IMR-90 (cell line): Measurements from ENCODE around the gene ATP5F1B. TPM values are rescaled to one million over a fixed set of nuclear protein-coding genes. Genes with fewer than 3 reads are reported as not detected.

Experiments used
- ATAC-seq: fragments of 200-7000 bp; cut with Tn5 transposase; 2 replicates; pipeline ENCODE4 v1.9.1; 2020; ENCODE audit warnings: low read depth, mild to moderate bottlenecking, moderate library complexity
- BruUV-seq: library from RNA; stranded (reverse); fragments of 400-500 nt; replicated peaks from 2 replicates; lab custom pipeline; 2021; lab: Mats Ljungman, UMichigan
- CTCF ChIA-PET: fragments of 300-600 bp; formaldehyde crosslinking; extraction: SDS; loops from one replicate; lab custom pipeline; 2021; ENCODE audit warnings: antibody characterized with exemption; lab: Yijun Ruan, JAX
- POLR2A ChIA-PET: fragments of 300-600 bp; sonication (Branson Sonifier 250); formaldehyde crosslinking; loops from one replicate; lab custom pipeline; 2022; ENCODE audit warnings: antibody characterized with exemption; ENCODE audit not compliant: unreplicated experiment; lab: Charles Lee
- DNase-seq: peaks from one replicate; pipeline ENCODE4 v3.0.0; 2013
- H2AFZ ChIP-seq: replicated peaks from 2 replicates; pipeline ENCODE3; 2013; ENCODE audit warnings: low read length, mild to moderate bottlenecking; ENCODE audit not compliant: poor library complexity
- H2AK5ac ChIP-seq: 2 replicates; pipeline ENCODE4 v1.6.1; 2013; ENCODE audit warnings: low read depth, low read length, inconsistent platforms
- H2AK9ac ChIP-seq: replicated peaks from 2 replicates; pipeline ENCODE3; 2013; ENCODE audit warnings: mild to moderate bottlenecking, low read depth, low read length, moderate library complexity; ENCODE audit not compliant: poor library complexity
- H2BK120ac ChIP-seq: 2 replicates; pipeline ENCODE4 v1.6.1; 2013; ENCODE audit warnings: low read depth, low read length, inconsistent platforms
- H2BK15ac ChIP-seq: 3 replicates; pipeline ENCODE4 v1.6.1; 2013; ENCODE audit warnings: low read depth, low read length, inconsistent platforms
- H2BK20ac ChIP-seq: 2 replicates; pipeline ENCODE4 v1.6.1; 2013; ENCODE audit warnings: low read depth, mild to moderate bottlenecking, inconsistent platforms, low read length, moderate library complexity
- H2BK5ac ChIP-seq: 2 replicates; pipeline ENCODE4 v1.6.1; 2013; ENCODE audit warnings: mild to moderate bottlenecking, low read depth, low read length, inconsistent platforms; ENCODE audit not compliant: poor library complexity, severe bottlenecking
- H3K14ac ChIP-seq: replicated peaks from 2 replicates; pipeline ENCODE4 v1.6.1; 2013; ENCODE audit warnings: low read depth, low read length, inconsistent platforms
- H3K18ac ChIP-seq: 2 replicates; pipeline ENCODE4 v1.6.1; 2013; ENCODE audit warnings: low read depth, low read length, control low read depth
- H3K23ac ChIP-seq: 2 replicates; pipeline ENCODE4 v1.6.1; 2013; ENCODE audit warnings: low read depth, low read length, inconsistent platforms
- H3K27ac ChIP-seq: 2 replicates; pipeline ENCODE4 v1.5.1; 2013; ENCODE audit warnings: mild to moderate bottlenecking, control low read depth, low read length; ENCODE audit not compliant: insufficient read depth
- H3K27me3 ChIP-seq: 2 replicates; pipeline ENCODE4 v1.6.1; 2013; ENCODE audit warnings: low read length; ENCODE audit not compliant: control insufficient read depth, insufficient read depth
- H3K36me3 ChIP-seq: 2 replicates; pipeline ENCODE4 v1.6.1; 2013; ENCODE audit warnings: low read length, mixed read lengths; ENCODE audit not compliant: control insufficient read depth, insufficient read depth
- H3K4ac ChIP-seq: 2 replicates; pipeline ENCODE4 v1.6.1; 2013; ENCODE audit warnings: low read depth, low read length, inconsistent platforms
- H3K4me1 ChIP-seq: 2 replicates; pipeline ENCODE4 v1.6.1; 2013; ENCODE audit warnings: low read length, mixed read lengths; ENCODE audit not compliant: control insufficient read depth, insufficient read depth
- H3K4me2 ChIP-seq: 2 replicates; pipeline ENCODE4 v1.6.1; 2013; ENCODE audit warnings: low read depth, mild to moderate bottlenecking, control low read depth, low read length, moderate library complexity
- H3K4me3 ChIP-seq: 2 replicates; pipeline ENCODE4 v1.5.1; 2013; ENCODE audit warnings: low read depth, mild to moderate bottlenecking, control low read depth, low read length, moderate library complexity; ENCODE audit not compliant: insufficient read depth
- H3K56ac ChIP-seq: 2 replicates; pipeline ENCODE4 v1.6.1; 2013; ENCODE audit warnings: low read length, inconsistent platforms; ENCODE audit not compliant: insufficient read depth; ENCODE audit errors: extremely low read depth
- H3K79me1 ChIP-seq, 2 experiments: 2 replicates each; pipeline ENCODE4 v1.6.1; 2013; ENCODE audit warnings: low read length in 2 of 2, inconsistent platforms in 1 of 2, low read depth in 1 of 2
- H3K9ac ChIP-seq: 2 replicates; pipeline ENCODE4 v1.6.1; 2013; ENCODE audit warnings: low read depth, low read length, control low read depth
- H3K9me1 ChIP-seq: 2 replicates; pipeline ENCODE4 v1.6.1; 2013; ENCODE audit warnings: low read length, inconsistent platforms; ENCODE audit not compliant: insufficient read depth
- H3K9me3 ChIP-seq: 2 replicates; pipeline ENCODE4 v1.6.1; 2013; ENCODE audit warnings: low read length; ENCODE audit not compliant: control insufficient read depth, insufficient read depth
- H4K20me1 ChIP-seq: 2 replicates; pipeline ENCODE4 v1.6.1; 2013; ENCODE audit warnings: low read length, inconsistent platforms; ENCODE audit not compliant: insufficient read depth
- H4K5ac ChIP-seq: 2 replicates; pipeline ENCODE4 v1.6.1; 2013; ENCODE audit warnings: mild to moderate bottlenecking, low read depth, low read length, control low read depth
- H4K8ac ChIP-seq, 2 experiments: 2 replicates each; pipeline ENCODE4 v1.6.1; 2013; ENCODE audit warnings: low read depth in 2 of 2, low read length in 2 of 2, control low read depth in 1 of 2, inconsistent platforms in 1 of 2
- H4K91ac ChIP-seq: 2 replicates; pipeline ENCODE4 v1.6.1; 2013; ENCODE audit warnings: low read depth, low read length, inconsistent platforms; ENCODE audit not compliant: insufficient read depth
- CHD1 ChIP-seq: IDR thresholded peaks from 2 replicates; pipeline ENCODE4 v1.6.1; 2012; ENCODE audit warnings: low read depth, low read length, improper control_type of control experiment
- CTCF ChIP-seq: conservative IDR thresholded peaks from 2 replicates; pipeline ENCODE4 v1.5.1; 2012; ENCODE audit warnings: mild to moderate bottlenecking, low read depth, low read length, improper control_type of control experiment
- MAFK ChIP-seq: IDR thresholded peaks from 2 replicates; pipeline ENCODE4 v1.6.1; 2012; ENCODE audit warnings: low read depth, low read length, improper control_type of control experiment
- MXI1 ChIP-seq: IDR thresholded peaks from 2 replicates; pipeline ENCODE4 v1.6.1; 2012; ENCODE audit warnings: low read depth, mild to moderate bottlenecking, low read length, moderate library complexity, borderline replicate concordance
- NFE2L2 ChIP-seq: fragments of 150-350 bp; IDR thresholded peaks from 2 replicates; pipeline ENCODE4 v1.6.1; 2016; ENCODE audit warnings: low read depth, mild to moderate bottlenecking, low read length
- RAD21 ChIP-seq: IDR thresholded peaks from 2 replicates; pipeline ENCODE4 v1.6.1; 2012; ENCODE audit warnings: low read length, improper control_type of control experiment
- SMC3 ChIP-seq: fragments of 150-350 bp; IDR thresholded peaks from 2 replicates; pipeline ENCODE4 v1.6.1; 2016; ENCODE audit warnings: low read depth, mild to moderate bottlenecking, antibody characterized with exemption, low read length, moderate library complexity
- USF2 ChIP-seq: fragments of 150-350 bp; IDR thresholded peaks from 2 replicates; pipeline ENCODE4 v1.6.1; 2017; ENCODE audit warnings: mild to moderate bottlenecking, antibody characterized with exemption, low read length, low read depth
- WGBS, 2 experiments: methylation state at CpG; one replicate each; pipeline versions ENCODE4 v1.1.5 to v1.1.7; 2013; ENCODE audit warnings: missing lambda C conversion rate in 2 of 2; ENCODE audit not compliant: insufficient read length in 1 of 2; ENCODE audit errors: extremely low coverage in 2 of 2; 5-methylcytosine and 5-hydroxymethylcytosine counted together
- dilution Hi-C: fragments of 300-500 bp; cut with HindIII; formaldehyde crosslinking; loops from one replicate; pipeline ENCODE4 v1.14.3; 2018; ENCODE audit warnings: low sequenced_read_pairs; ENCODE audit not compliant: unreplicated experiment
- in situ Hi-C: fragments of 300-500 bp; cut with MboI; formaldehyde crosslinking; loops from 3 replicates; pipeline ENCODE4 v1.14.3; 2019; ENCODE audit warnings: low sequenced_read_pairs, inconsistent platforms, mixed read lengths
- intact Hi-C: fragments of 100-400 bp; cut with micrococcal nuclease; formaldehyde crosslinking; loops from 2 replicates; pipeline ENCODE4 v1.10.0; 2022
- polyA plus RNA-seq, 3 experiments: library from polyadenylated mRNA; depleted of rRNA; stranded (reverse); fragments of >200 nt; gene quantifications; 2 replicates each; pipeline ENCODE4 v1.2.3, GENCODE V29; 2012; ENCODE audit warnings: low replicate concordance in 1 of 3
- total RNA-seq: library from RNA; depleted of rRNA; stranded (reverse); fragments of >200 nt; gene quantifications from 2 replicates; pipeline ENCODE4 v1.2.3, GENCODE V29; 2012

The ATP5F1B gene
- total and polyA plus RNA-seq, 2 of the 4 experiments (the other 2 are of a cell fraction) = 812 to 915 TPM

- ChIA-PET POLR2A (interaction anchor here (0.6 to 1.3 kb wide), 8 partner anchors 10 to 345 kb away, joined by 3 to 8 read pairs (median 4); partner anchors contain the start of gene NACA), CTCF (interaction anchor here (0.6 to 2.2 kb wide), 2 partner anchors 11 to 51 kb away, joined by 3 to 7 read pairs; no protein-coding TSS in a partner anchor)
- Histone ChIP-seq H3K14ac (peak overlapping the region; percentile 96), H3K9me1 (no peaks in the 10 kb centered on the region), H3K9ac (peak overlapping the region; percentile 98), H4K91ac (peak overlapping the region; percentile 89), H3K56ac (peak overlapping the region; percentile 97), H2BK15ac (peak overlapping the region; percentile 4; the same call in 1 of the 3 replicates), H3K9me3 (no peaks in the 10 kb centered on the region), H4K20me1 (peaks cover 47% of the 10 kb centered on the region), H2BK5ac (peak overlapping the region; percentile 84), H2BK20ac (no peak overlapping the region), H3K4me3 (peak overlapping the region; percentile 93), H3K23ac (peak overlapping the region; percentile 99), H3K4ac (peak overlapping the region; percentile 92), H3K4me2 (peak overlapping the region; percentile 82), H2AK5ac (peak overlapping the region; percentile 79), H3K79me1 (peaks cover 6 to 15% of the 10 kb centered on the region in 2 experiments; a peak in 3 of 4 replicates), H2AK9ac (peak overlapping the region; percentile 97), H3K4me1 (peaks cover 6% of the 10 kb centered on the region), H3K36me3 (peaks cover 2% of the 10 kb centered on the region), H2AFZ (peak overlapping the region; percentile 90), H3K18ac (peak overlapping the region; percentile 59), H4K8ac (peak overlapping the region; percentile 84 to 96), H3K27ac (peak overlapping the region; percentile 99), H2BK120ac (peak overlapping the region; percentile 66), H4K5ac (peak overlapping the region; percentile 65), H3K27me3 (no peaks in the 10 kb centered on the region)
- ATAC-seq = peak; percentile 3
- intact Hi-C loops = loop anchor here (1.0 kb wide), 2 partner anchors 38 to 50 kb away; partner anchors contain the start of gene NACA
- TF ChIP-seq RAD21 = no peak
- TF ChIP-seq MAFK = no peak
- TF ChIP-seq USF2 = no peak
- TF ChIP-seq SMC3 = no peak
- no peak for TF ChIP-seq CHD1
- no peak for TF ChIP-seq NFE2L2
- no peak for TF ChIP-seq MXI1
- TF ChIP-seq CTCF = no peak
- in situ Hi-C loops = no loop called here
- dilution Hi-C loops = no loop called here
- WGBS, 2 experiments = 0% methylated on average over 33 of the region's 62 CpGs; no CpG with 5 or more reads in 1 of the 2 experiments
- no peak for DNase-seq
- BruUV-seq = TSS peak; percentile 59
Measured at GRCh38 chr12:56687223-56688128, 41.7 kb upstream of the ATP5F1B start.
